H1 (cell line): ENCODE results near the gene ANAPC10.

Source experiments
- EP300 ChIP-seq, 2 experiments: IDR thresholded peaks; 1 replicate in 1 of 2; 2 replicates in 1 of 2; pipeline ENCODE4 v1.6.1; 2011 to 2012; ENCODE audit warnings: low read depth in 2 of 2, low read length in 2 of 2, mild to moderate bottlenecking in 2 of 2, borderline replicate concordance in 1 of 2, inconsistent platforms in 1 of 2, moderate library complexity in 1 of 2
- RAD21 ChIP-seq, 2 experiments: IDR thresholded peaks in 1 of 2; conservative IDR thresholded peaks in 1 of 2; 2 replicates each; pipeline ENCODE4 v1.6.1; 2011; ENCODE audit warnings: low read depth in 2 of 2, low read length in 2 of 2, improper control_type of control experiment in 1 of 2, inconsistent platforms in 1 of 2, mild to moderate bottlenecking in 1 of 2, moderate library complexity in 1 of 2
- SIX5 ChIP-seq: IDR thresholded peaks from 2 replicates; pipeline ENCODE4 v1.6.1; 2011; ENCODE audit warnings: mild to moderate bottlenecking, low read depth, low read length
- TAF1 ChIP-seq: IDR thresholded peaks from 2 replicates; pipeline ENCODE4 v1.6.1; 2011; ENCODE audit warnings: mild to moderate bottlenecking, low read depth, low read length
- TF ChIP-seq, protein P1 (sequence below): IDR thresholded peaks from 2 replicates; pipeline ENCODE4 v1.6.1; 2012; ENCODE audit warnings: inconsistent platforms

DNA sequence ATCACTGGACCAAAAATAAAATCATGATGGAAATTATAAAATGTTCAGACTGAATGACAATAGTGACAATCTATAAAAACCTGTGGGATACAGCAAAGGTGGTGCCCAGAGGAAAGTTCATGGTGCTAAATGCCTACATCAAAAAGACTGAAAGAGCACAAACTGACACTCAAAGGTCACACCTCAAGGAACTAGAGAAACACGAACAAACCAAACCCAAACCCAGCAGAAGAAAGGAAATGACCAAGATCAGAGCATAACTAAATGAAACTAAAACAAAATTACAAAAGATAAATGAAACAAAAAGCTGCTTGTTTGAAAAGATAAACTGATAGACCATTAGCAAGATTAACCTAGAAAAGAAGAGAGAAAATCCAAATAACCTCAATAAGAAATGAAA, 78.7 kb downstream of the ANAPC10 start:
- TF ChIP-seq EP300 (IDR thresholded peaks at IDR 0.05; ENCODE audit: borderline replicate concordance in 1 of 2, low read depth in 2 of 2, low read length in 2 of 2) (no peak), TAF1 (no peak), RAD21 (IDR thresholded peaks at IDR 0.05 in 1 of 2, conservative IDR thresholded peaks at IDR 0.05 in 1 of 2; ENCODE audit: low read depth in 2 of 2, low read length in 2 of 2) (no peak), SIX5 (no peak)
- TF ChIP-seq, protein P1, sequence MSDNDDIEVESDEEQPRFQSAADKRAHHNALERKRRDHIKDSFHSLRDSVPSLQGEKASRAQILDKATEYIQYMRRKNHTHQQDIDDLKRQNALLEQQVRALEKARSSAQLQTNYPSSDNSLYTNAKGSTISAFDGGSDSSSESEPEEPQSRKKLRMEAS: no peak
